ENCODE results near the gene GJB6.

DNA sequence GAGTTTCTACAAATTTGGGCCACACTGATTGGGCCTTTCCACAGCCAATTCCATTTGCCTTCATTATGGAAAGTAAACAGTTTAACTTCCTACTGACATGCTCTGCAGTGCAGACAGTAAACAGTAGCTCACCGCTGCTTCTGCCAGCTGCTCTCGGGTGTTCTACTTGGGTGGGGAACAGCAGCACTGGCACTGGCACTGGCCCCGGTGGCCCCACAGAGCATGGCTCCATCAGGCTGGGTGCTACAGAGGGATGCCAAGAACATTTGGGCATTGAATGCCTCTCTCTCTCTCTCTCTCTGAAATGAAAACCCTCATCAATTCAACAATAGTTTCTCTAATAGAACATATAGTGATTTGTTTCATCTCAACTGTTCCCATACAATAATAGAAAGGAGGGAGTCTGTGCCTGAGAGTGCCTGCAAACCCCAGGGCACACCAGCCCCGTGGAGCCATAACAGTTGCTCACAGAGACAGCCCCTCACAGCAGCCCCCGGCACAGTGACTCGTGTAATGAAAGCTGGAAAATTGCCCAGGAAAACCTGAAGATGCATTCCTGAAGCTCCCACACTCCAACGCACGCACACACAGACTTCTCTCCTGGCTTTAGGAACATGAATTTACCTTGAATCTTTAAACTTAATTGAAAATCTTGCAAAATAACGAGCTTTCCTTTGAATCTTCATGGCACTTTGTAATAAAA, 38.2 kb upstream of the GJB6 start:
- TF ChIP-seq, protein P1, sequence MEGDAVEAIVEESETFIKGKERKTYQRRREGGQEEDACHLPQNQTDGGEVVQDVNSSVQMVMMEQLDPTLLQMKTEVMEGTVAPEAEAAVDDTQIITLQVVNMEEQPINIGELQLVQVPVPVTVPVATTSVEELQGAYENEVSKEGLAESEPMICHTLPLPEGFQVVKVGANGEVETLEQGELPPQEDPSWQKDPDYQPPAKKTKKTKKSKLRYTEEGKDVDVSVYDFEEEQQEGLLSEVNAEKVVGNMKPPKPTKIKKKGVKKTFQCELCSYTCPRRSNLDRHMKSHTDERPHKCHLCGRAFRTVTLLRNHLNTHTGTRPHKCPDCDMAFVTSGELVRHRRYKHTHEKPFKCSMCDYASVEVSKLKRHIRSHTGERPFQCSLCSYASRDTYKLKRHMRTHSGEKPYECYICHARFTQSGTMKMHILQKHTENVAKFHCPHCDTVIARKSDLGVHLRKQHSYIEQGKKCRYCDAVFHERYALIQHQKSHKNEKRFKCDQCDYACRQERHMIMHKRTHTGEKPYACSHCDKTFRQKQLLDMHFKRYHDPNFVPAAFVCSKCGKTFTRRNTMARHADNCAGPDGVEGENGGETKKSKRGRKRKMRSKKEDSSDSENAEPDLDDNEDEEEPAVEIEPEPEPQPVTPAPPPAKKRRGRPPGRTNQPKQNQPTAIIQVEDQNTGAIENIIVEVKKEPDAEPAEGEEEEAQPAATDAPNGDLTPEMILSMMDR (IDR thresholded peaks at IDR 0.05), result no peak
- TF ChIP-seq POLR2A (IDR thresholded peaks at IDR 0.05), result no peak
